Uterus (tissue), 4 donors: ENCODE results near the gene ZHX3. TPM values are rescaled to one million over a fixed set of nuclear protein-coding genes. Genes with fewer than 3 reads are reported as not detected.

Source experiments
- DNase-seq, 2 donors: peaks; one replicate each; pipeline ENCODE4 v3.0.0-alpha.2; 2019 to 2020
- H3K27ac ChIP-seq, 2 donors: fragments of 200-600 bp; sonication (generic); 1 replicate in 1 of 2; 2 replicates in 1 of 2; pipeline ENCODE4 v1.5.1; 2016 to 2018
- H3K27me3 ChIP-seq, 2 donors: fragments of 200-600 bp; sonication (generic); one replicate each; pipeline ENCODE4 v1.5.1; 2018 to 2019; ENCODE audit warnings: control low read depth in 1 of 2
- H3K36me3 ChIP-seq, 2 donors: fragments of 200-600 bp; sonication (generic); one replicate each; pipeline ENCODE4 v1.5.1; 2019; ENCODE audit warnings: control low read depth in 1 of 2
- H3K4me1 ChIP-seq, 2 donors: fragments of 200-600 bp; sonication (generic); one replicate each; pipeline ENCODE4 v1.5.1; 2018 to 2019; ENCODE audit warnings: control low read depth in 1 of 2
- H3K4me3 ChIP-seq, 2 donors: fragments of 200-600 bp; sonication (generic); 1 replicate in 1 of 2; 2 replicates in 1 of 2; pipeline ENCODE4 v1.5.1; 2018 to 2019; ENCODE audit warnings: mild to moderate bottlenecking in 1 of 2
- H3K9me3 ChIP-seq, 2 donors: fragments of 200-600 bp; sonication (generic); one replicate each; pipeline ENCODE4 v1.5.1; 2019; ENCODE audit warnings: control low read depth in 1 of 2
- CTCF ChIP-seq, 4 experiments: fragments of 200-600 bp in 2 of 4; fragments of 450-650 bp in 2 of 4; sonication (generic) in 2 of 4; IDR thresholded peaks; one replicate each; pipeline ENCODE4 v1.5.1; 2016 to 2019; ENCODE audit warnings: antibody characterized with exemption in 4 of 4, mild to moderate bottlenecking in 2 of 4, moderate library complexity in 1 of 4
- POLR2A ChIP-seq, 2 donors: fragments of 450-650 bp; IDR thresholded peaks; one replicate each; pipeline ENCODE4 v1.6.1; 2016; ENCODE audit warnings: antibody characterized with exemption in 2 of 2, mild to moderate bottlenecking in 1 of 2, moderate library complexity in 1 of 2
- intact Hi-C: fragments of 100-400 bp; cut with DNase I; formaldehyde crosslinking; loops from one replicate; pipeline ENCODE4 v1.15.1; 2023; ENCODE audit warnings: low total_unique reads
- total RNA-seq, 4 donors: library from RNA; depleted of rRNA in 3 of 4; stranded (reverse); fragments of >200 nt in 3 of 4; gene quantifications; one replicate each; pipeline versions ENCODE4 v1.1.0 to v1.2.4, GENCODE V29; 2014 to 2023
- donor health status: DM: yes; HTN: yes; CAD: no.

The ZHX3 gene
- total RNA-seq, 4 donors from 2014 or later = 18.7 to 85.2 (median 25.0) TPM

GRCh38 chr20:41173791-41174341, 143.7 kb downstream of the ZHX3 start:
- Histone ChIP-seq H3K36me3 (no peaks in the 10 kb centered on the region), H3K27me3 (no peaks in the 10 kb centered on the region), H3K4me1 (peaks cover 0 to 18% of the 10 kb centered on the region in 2 donors), H3K4me3 (no peak overlapping the region), H3K9me3 (no peaks in the 10 kb centered on the region), H3K27ac (peak overlapping the region; percentile 65 to 85)
- intact Hi-C loops = loop anchor here (2.0 to 5.0 kb wide), 2 partner anchors 58 to 167 kb away; partner anchors contain the start of gene LPIN3
- DNase-seq = peak; percentile 17 to 20
- TF ChIP-seq POLR2A (IDR thresholded peaks at IDR 0.05) = no peak
- no peak for TF ChIP-seq CTCF (IDR thresholded peaks at IDR 0.05)

- DNase-seq = peak; percentile 91 to 92
- H3K4me3 ChIP-seq = no peak overlapping the region
- H3K4me1 ChIP-seq = peaks cover 0 to 11% of the 10 kb centered on the region in 2 donors
- TF ChIP-seq POLR2A (IDR thresholded peaks at IDR 0.05) = no peak
- TF ChIP-seq CTCF (IDR thresholded peaks at IDR 0.05) = peak; percentile 98 to 99 (median 98)
- no peaks in the 10 kb centered on the region for H3K27me3 ChIP-seq
- no peaks in the 10 kb centered on the region for H3K36me3 ChIP-seq
- peak overlapping the region; percentile 71 to 85 for H3K27ac ChIP-seq
- H3K9me3 ChIP-seq = no peaks in the 10 kb centered on the region
- intact Hi-C loops = loop anchor here (2.0 to 5.0 kb wide), 2 partner anchors 59 to 168 kb away; partner anchors contain the start of gene LPIN3
Measured at GRCh38 chr20:41173161-41173721, 144.3 kb downstream of the ZHX3 start.

GRCh38 chr20:41172296-41173140, 145.0 kb downstream of the ZHX3 start:
- Histone ChIP-seq H3K36me3 (no peaks in the 10 kb centered on the region), H3K4me3 (no peak overlapping the region), H3K9me3 (no peaks in the 10 kb centered on the region), H3K27ac (peak overlapping the region; percentile 71 to 85), H3K4me1 (peaks cover 0 to 6% of the 10 kb centered on the region in 2 donors), H3K27me3 (no peaks in the 10 kb centered on the region)
- peak; percentile 31 to 50 for DNase-seq
- TF ChIP-seq CTCF (IDR thresholded peaks at IDR 0.05) = no peak
- no peak for TF ChIP-seq POLR2A (IDR thresholded peaks at IDR 0.05)
- intact Hi-C loops = loop anchor here (2.0 to 5.0 kb wide), 2 partner anchors 60 to 168 kb away; partner anchors contain the start of gene LPIN3

- intact Hi-C loops = loop anchor here (2.0 to 5.0 kb wide), 2 partner anchors 60 to 169 kb away; partner anchors contain the start of gene LPIN3
- no peak overlapping the region for H3K4me3 ChIP-seq
- peak overlapping the region; percentile 71 to 85 for H3K27ac ChIP-seq
- DNase-seq = peak; percentile 5 to 14
- no peaks in the 10 kb centered on the region for H3K36me3 ChIP-seq
- TF ChIP-seq POLR2A (IDR thresholded peaks at IDR 0.05) (no peak), CTCF (IDR thresholded peaks at IDR 0.05) (no peak)
- no peaks in the 10 kb centered on the region for H3K27me3 ChIP-seq
- no peaks in the 10 kb centered on the region for H3K9me3 ChIP-seq
- H3K4me1 ChIP-seq = peaks cover 0 to 6% of the 10 kb centered on the region in 2 donors
Measured at GRCh38 chr20:41171736-41172295, 145.7 kb downstream of the ZHX3 start.
